Psoas muscle (tissue), 8 donors: ENCODE results near the gene CES2. TPM values are rescaled to one million over a fixed set of nuclear protein-coding genes. Genes with fewer than 3 reads are reported as not detected.

Experiments used
- ATAC-seq, 4 donors: fragments of 200-7000 bp; cut with Tn5 transposase; one replicate each; pipeline ENCODE4 v1.9.1; 2020; ENCODE audit warnings: moderate library complexity in 3 of 4, mild to moderate bottlenecking in 2 of 4
- DNase-seq, 2 donors: peaks; one replicate each; pipeline ENCODE4 v3.0.0-alpha.2; 2020
- H3K27ac ChIP-seq: fragments of 200-600 bp; one replicate; pipeline ENCODE4 v1.8.0; 2022
- H3K27me3 ChIP-seq, 3 donors: fragments of 200-600 bp in 1 of 3; one replicate each; pipeline versions ENCODE4 v1.6.1 to v1.8.0; 2013 to 2022; ENCODE audit warnings: low read length in 2 of 3, mild to moderate bottlenecking in 2 of 3, moderate library complexity in 1 of 3; ENCODE audit not compliant: insufficient read depth in 3 of 3
- H3K36me3 ChIP-seq, 2 donors: fragments of 200-600 bp in 1 of 2; one replicate each; pipeline versions ENCODE4 v1.6.1 to v1.8.0; 2013 to 2022; ENCODE audit warnings: low read depth in 1 of 2, mild to moderate bottlenecking in 1 of 2, moderate library complexity in 1 of 2; ENCODE audit not compliant: insufficient read depth in 1 of 2
- H3K4me1 ChIP-seq: fragments of 200-600 bp; one replicate; pipeline ENCODE4 v1.8.0; 2022
- H3K4me3 ChIP-seq: fragments of 200-600 bp; one replicate; pipeline ENCODE4 v1.8.0; 2022; ENCODE audit warnings: mild to moderate bottlenecking
- H3K9me3 ChIP-seq: fragments of 200-600 bp; one replicate; pipeline ENCODE4 v1.8.0; 2022
- WGBS, 3 donors: extraction: QIAGEN DNeasy Blood & Tissue Kit; methylation state at CpG; one replicate each; pipeline versions ENCODE4 v1.1.6 to v1.1.7; 2013; 5-methylcytosine and 5-hydroxymethylcytosine counted together
- intact Hi-C, 2 donors: fragments of 100-400 bp; cut with DNase I; formaldehyde crosslinking; loops; one replicate each; pipeline versions ENCODE4 v1.11.0 to v1.14.2; 2022
- polyA plus RNA-seq, 3 donors: library from polyadenylated mRNA; stranded (reverse); fragments of 200-250 nt; gene quantifications; one replicate each; pipeline ENCODE4 v1.2.3, GENCODE V29; 2013
- total RNA-seq, 4 donors: library from RNA; stranded (reverse); fragmentation: NEBNext Ultra II Directional in 2 of 4; extraction: Animal tissue kit (Norgen Biotek cat#: 25700) in 2 of 4; gene quantifications; one replicate each; pipeline versions ENCODE4 v1.2.1 to v1.2.4, GENCODE V29; 2021 to 2023
- TF ChIP-seq, protein P1 (sequence below): fragments of 200-600 bp; IDR thresholded peaks from one replicate; pipeline ENCODE4 v1.8.0; 2022; ENCODE audit warnings: antibody characterized with exemption
- donor health status: healthy with polysubstance abuse.
- donor health status: DM: no; HTN: no; CAD: no; lungs with moderate emphysema.
- donor health status: Bipolar disorder and iron deficiency.
- donor health status: healthy.
- donor health status: DM: yes; HTN: yes; CAD: no.
- donor health status: DM: no; HTN: no; CAD: no.
- donor health status: DM: no; HTN: no; CAD: no.
- donor health status: DM: yes; HTN: yes; CAD: no.

Gene CES2
- total and polyA plus RNA-seq, 7 donors, result 12.8 to 92.8 (median 22.7) TPM

DNA sequence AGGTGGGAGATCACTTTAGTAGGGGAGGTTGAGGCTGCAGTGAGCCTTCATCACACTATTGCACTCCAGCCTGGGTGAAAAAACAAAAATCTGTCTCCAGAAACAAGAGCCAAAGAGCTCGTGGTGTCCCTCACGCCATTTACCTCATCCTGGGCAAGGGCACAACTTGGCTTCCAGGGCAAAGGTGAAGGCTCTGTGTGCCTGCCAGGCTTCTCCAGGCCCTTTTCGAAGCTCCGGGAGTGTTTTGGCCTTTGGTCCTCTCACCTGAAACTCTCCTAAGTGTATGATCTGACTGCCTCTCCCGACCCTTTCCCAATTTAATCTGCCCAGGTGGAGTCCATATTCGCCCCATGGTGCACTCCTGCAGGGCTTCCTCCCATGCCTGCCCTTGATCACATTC lies 14.2 kb downstream of the CES2 start:
- no peak for DNase-seq
- peak overlapping the region; percentile 77 for H3K4me3 ChIP-seq
- H3K27ac ChIP-seq, result peak overlapping the region; percentile 91
- peak in 2 of 4 donors; percentile 14 for ATAC-seq
- H3K27me3 ChIP-seq, result no peaks in the 10 kb centered on the region
- H3K4me1 ChIP-seq, result peaks cover 13% of the 10 kb centered on the region
- intact Hi-C loops, result loop anchor here in 1 of 2 donors (5.0 kb wide), 1 partner anchor 52 kb away; no protein-coding TSS in a partner anchor
- TF ChIP-seq, protein P1, sequence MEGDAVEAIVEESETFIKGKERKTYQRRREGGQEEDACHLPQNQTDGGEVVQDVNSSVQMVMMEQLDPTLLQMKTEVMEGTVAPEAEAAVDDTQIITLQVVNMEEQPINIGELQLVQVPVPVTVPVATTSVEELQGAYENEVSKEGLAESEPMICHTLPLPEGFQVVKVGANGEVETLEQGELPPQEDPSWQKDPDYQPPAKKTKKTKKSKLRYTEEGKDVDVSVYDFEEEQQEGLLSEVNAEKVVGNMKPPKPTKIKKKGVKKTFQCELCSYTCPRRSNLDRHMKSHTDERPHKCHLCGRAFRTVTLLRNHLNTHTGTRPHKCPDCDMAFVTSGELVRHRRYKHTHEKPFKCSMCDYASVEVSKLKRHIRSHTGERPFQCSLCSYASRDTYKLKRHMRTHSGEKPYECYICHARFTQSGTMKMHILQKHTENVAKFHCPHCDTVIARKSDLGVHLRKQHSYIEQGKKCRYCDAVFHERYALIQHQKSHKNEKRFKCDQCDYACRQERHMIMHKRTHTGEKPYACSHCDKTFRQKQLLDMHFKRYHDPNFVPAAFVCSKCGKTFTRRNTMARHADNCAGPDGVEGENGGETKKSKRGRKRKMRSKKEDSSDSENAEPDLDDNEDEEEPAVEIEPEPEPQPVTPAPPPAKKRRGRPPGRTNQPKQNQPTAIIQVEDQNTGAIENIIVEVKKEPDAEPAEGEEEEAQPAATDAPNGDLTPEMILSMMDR, result no peak
- H3K9me3 ChIP-seq, result peaks cover 8% of the 10 kb centered on the region
- H3K36me3 ChIP-seq, result peaks cover 0 to 2% of the 10 kb centered on the region in 2 donors
- WGBS, 3 donors, result 26 to 49% (median 28%) methylated on average over 6 of the region's 6 CpGs

DNA sequence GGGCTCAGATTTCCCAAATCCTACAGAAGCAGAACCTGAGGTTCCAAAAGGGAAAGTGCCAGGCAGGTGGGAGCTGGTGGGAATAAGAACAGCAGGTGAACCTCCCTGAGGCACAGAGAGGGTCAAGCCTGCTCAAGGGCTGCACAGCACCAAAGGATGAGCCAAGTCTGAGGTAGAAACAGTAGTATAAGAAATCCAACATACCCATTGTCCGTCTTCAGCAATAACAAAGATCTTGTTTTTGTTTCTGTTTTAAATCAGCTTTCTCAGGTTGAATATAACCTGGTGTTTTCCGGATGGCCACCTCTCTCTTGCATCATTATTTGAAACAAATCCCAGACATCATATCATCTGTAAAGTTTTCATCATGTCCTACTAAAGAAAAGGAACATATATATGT lies 15.1 kb downstream of the CES2 start:
- TF ChIP-seq, protein P1, result no peak
- Histone ChIP-seq H3K27me3 (no peaks in the 10 kb centered on the region), H3K27ac (peak overlapping the region; percentile 91), H3K4me1 (peaks cover 13% of the 10 kb centered on the region), H3K4me3 (peak overlapping the region; percentile 77), H3K36me3 (peaks cover 0 to 3% of the 10 kb centered on the region in 2 donors), H3K9me3 (peaks cover 8% of the 10 kb centered on the region)
- 57 to 76% (median 58%) methylated on average over 2 of the region's 2 CpGs for WGBS, 3 donors
- DNase-seq (no peak), ATAC-seq (no peak)
- intact Hi-C loops, result loop anchor here in 1 of 2 donors (10.0 kb wide), 1 partner anchor 56 kb away; no protein-coding TSS in a partner anchor

DNA sequence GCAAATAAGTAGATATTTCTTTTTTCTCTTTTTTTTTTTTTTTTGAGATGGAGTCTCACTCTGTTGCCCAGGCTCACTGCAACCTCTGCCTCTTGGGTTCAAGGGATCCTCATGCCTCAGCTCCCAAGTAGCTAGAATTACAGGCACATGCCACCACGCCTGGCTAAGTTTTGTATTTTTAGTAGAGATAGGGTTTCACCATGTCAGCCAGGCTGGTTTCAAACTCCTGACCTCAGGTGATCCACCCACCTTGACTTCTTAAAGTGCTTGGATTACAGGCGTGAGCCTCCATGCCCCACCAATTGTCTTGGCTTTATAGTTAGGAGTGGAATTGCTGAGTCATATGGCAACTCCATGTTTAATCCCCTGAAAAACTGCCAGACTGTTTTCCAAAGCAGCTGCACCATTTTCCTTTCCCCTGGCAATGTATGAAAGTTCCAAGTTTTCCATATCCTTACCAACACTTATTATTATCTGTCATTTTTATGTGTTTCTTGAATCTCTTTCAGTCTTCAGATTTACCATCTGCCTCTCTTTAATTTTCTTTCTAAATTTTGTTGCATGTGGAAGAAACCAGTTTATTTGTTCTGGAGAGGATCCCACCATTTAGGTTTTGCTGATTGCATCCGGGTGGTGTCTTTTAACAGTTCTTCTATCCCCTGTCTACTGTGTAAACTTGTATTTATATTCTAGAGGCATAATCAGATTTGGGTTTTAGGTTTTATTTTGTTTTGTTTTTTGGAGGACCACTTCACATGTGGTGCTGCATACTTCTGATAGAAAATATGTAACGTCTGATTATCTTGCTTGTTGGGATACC lies 15.9 kb downstream of the CES2 start:
- peaks cover 0 to 6% of the 10 kb centered on the region in 2 donors for H3K36me3 ChIP-seq
- H3K4me3 ChIP-seq, result peak overlapping the region; percentile 77
- WGBS, 3 donors, result 52 to 61% (median 60%) methylated on average over 4 of the region's 4 CpGs
- H3K4me1 ChIP-seq, result peaks cover 13% of the 10 kb centered on the region
- peak overlapping the region; percentile 91 for H3K27ac ChIP-seq
- TF ChIP-seq, protein P1, result no peak
- DNase-seq, result no peak
- H3K27me3 ChIP-seq, result no peaks in the 10 kb centered on the region
- peaks cover 8% of the 10 kb centered on the region for H3K9me3 ChIP-seq
- ATAC-seq, result peak; percentile 2 to 37 (median 10)
- intact Hi-C loops, result loop anchor here in 1 of 2 donors (10.0 kb wide), 1 partner anchor 56 kb away; no protein-coding TSS in a partner anchor

DNA sequence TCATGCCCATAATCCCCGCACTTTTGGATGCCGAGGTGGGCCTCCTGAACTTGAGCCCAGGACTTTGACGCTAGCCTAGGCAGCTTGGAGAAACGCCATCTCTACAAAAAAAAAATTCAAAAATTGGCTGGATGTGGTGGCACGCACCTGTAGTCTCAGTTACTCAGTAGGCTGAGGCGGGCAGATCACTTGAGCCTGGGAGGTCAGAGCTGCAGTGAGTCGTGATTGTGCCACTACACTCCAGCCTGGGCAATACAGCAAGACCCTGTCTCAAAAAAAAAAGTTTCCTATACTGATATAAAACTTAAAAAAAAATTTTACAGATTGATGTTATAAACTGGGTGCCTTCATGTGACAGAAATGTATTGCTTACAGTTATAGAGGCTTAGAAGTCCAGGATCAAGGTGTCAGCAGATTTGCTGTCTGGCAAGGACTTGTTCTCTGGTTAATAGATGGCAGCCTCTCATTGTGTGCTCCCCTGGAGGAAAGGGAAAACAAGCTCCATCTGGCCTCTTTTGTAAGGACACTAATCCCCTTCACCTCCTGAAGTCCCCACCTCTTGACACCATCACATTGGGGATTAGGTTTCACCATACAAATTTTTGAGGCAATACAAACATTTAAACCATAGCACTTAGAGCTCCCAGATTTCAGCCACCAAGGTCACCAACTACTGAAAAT lies 17.3 kb downstream of the CES2 start:
- ATAC-seq, result no peak
- H3K4me3 ChIP-seq, result peak overlapping the region; percentile 4
- peaks cover 13% of the 10 kb centered on the region for H3K4me1 ChIP-seq
- WGBS, 3 donors, result 41 to 75% (median 53%) methylated on average over 7 of the region's 7 CpGs
- TF ChIP-seq, protein P1, result no peak
- H3K36me3 ChIP-seq, result peaks cover 0 to 6% of the 10 kb centered on the region in 2 donors
- DNase-seq, result no peak
- peak overlapping the region; percentile 91 for H3K27ac ChIP-seq
- intact Hi-C loops, result loop anchor here in 1 of 2 donors (10.0 kb wide), 1 partner anchor 58 kb away; no protein-coding TSS in a partner anchor
- no peaks in the 10 kb centered on the region for H3K27me3 ChIP-seq
- H3K9me3 ChIP-seq, result peaks cover 8% of the 10 kb centered on the region
